A673 (cell line): ENCODE results near the gene AR. TPM values are rescaled to one million over a fixed set of nuclear protein-coding genes. Genes with fewer than 3 reads are reported as not detected.

ENCODE experiments used
- BruUV-seq: library from RNA; stranded (reverse); fragments of 400-500 nt; replicated peaks from 2 replicates; lab custom pipeline; 2021; lab: Mats Ljungman, UMichigan
- CTCF ChIA-PET: fragments of 300-600 bp; sonication (Branson Sonifier 250); formaldehyde crosslinking; loops from one replicate; lab custom pipeline; 2022; ENCODE audit warnings: antibody characterized with exemption; lab: Charles Lee
- POLR2A ChIA-PET: fragments of 300-600 bp; sonication (Branson Sonifier 250); formaldehyde crosslinking; loops from one replicate; lab custom pipeline; 2022; ENCODE audit warnings: antibody characterized with exemption; ENCODE audit not compliant: low non-redundant PET; lab: Charles Lee
- DNase-seq: peaks from one replicate; pipeline ENCODE4 v3.0.0-alpha.2; 2015; ENCODE audit warnings: low spot score
- H3K27ac ChIP-seq: fragments of 200-600 bp; sonication (generic); 2 replicates; pipeline ENCODE4 v1.5.1; 2016; ENCODE audit warnings: mixed run types, low read depth, mild to moderate bottlenecking, mixed read lengths, antibody characterized with exemption, low read length; ENCODE audit not compliant: poor library complexity, severe bottlenecking
- H3K27me3 ChIP-seq: fragments of 200-600 bp; sonication (generic); replicated peaks from 2 replicates; pipeline ENCODE4 v1.6.1; 2017; ENCODE audit warnings: mixed run types, low read depth, mild to moderate bottlenecking, mixed read lengths, antibody characterized with exemption, low read length; ENCODE audit not compliant: insufficient read depth, poor library complexity
- H3K36me3 ChIP-seq: fragments of 200-600 bp; sonication (generic); 2 replicates; pipeline ENCODE4 v1.6.1; 2016; ENCODE audit warnings: mixed run types, mild to moderate bottlenecking, mixed read lengths, antibody characterized with exemption, low read length; ENCODE audit not compliant: insufficient read depth, poor library complexity, severe bottlenecking
- H3K4me1 ChIP-seq: fragments of 200-600 bp; sonication (generic); 2 replicates; pipeline ENCODE4 v1.6.1; 2017; ENCODE audit warnings: mixed run types, mild to moderate bottlenecking, mixed read lengths, antibody characterized with exemption, low read length; ENCODE audit not compliant: insufficient read depth, poor library complexity, severe bottlenecking
- H3K4me3 ChIP-seq: fragments of 200-600 bp; sonication (generic); 2 replicates; pipeline ENCODE4 v1.5.1; 2016; ENCODE audit warnings: low read depth, mixed run types, mild to moderate bottlenecking, mixed read lengths, low read length; ENCODE audit not compliant: poor library complexity, severe bottlenecking
- H3K9me3 ChIP-seq: fragments of 200-600 bp; sonication (generic); 2 replicates; pipeline ENCODE4 v1.6.1; 2016; ENCODE audit warnings: mixed run types, low read depth, mild to moderate bottlenecking, mixed read lengths, antibody characterized with exemption, low read length; ENCODE audit not compliant: poor library complexity, severe bottlenecking
- EZH2 ChIP-seq: fragments of 200-600 bp; sonication (generic); IDR thresholded peaks from 2 replicates; pipeline ENCODE4 v1.6.1; 2017; ENCODE audit warnings: borderline replicate concordance, low read depth, mild to moderate bottlenecking, mixed read lengths, antibody characterized with exemption, low read length; ENCODE audit not compliant: poor library complexity, severe bottlenecking
- intact Hi-C: fragments of 100-400 bp; cut with micrococcal nuclease; formaldehyde crosslinking; loops from one replicate; pipeline ENCODE4 v1.10.0; 2022; ENCODE audit not compliant: unreplicated experiment
- total RNA-seq: library from RNA; stranded (reverse); gene quantifications from 2 replicates; pipeline ENCODE4 v1.2.3, GENCODE V29; 2021
- TF ChIP-seq, protein P1 (sequence below): fragments of 300-800, 200-600 bp; sonication (generic); conservative IDR thresholded peaks from 2 replicates; pipeline ENCODE4 v1.5.1; 2017; ENCODE audit warnings: low read depth, mild to moderate bottlenecking, antibody characterized with exemption, low read length, moderate library complexity, mixed read lengths

AR gene
- total RNA-seq, 1 experiment from 2014 or later: 0.11 TPM

DNA sequence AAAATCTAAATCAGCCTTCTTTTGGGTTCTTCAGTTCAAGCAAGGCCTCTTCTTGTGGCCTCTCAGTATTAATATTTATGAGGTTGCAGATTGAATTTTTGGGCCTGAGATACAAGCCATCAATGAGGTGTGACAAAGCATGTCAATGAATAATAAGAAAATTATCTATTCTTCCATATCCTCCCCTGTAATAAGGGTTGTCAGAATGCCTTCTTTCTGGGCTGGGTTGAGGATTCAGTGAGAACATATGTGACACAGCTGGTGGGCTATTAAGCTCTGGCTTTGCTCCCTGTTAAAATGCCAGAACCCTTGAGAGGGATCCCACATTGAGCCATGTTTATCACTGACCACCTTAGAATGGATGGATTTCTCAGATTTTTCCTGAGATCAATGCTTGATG, 187.2 kb downstream of the AR start:
- BruUV-seq: no TSS peak
- intact Hi-C loops: no loop called here
- POLR2A ChIA-PET: no interaction called here
- CTCF ChIA-PET: no interaction called here
- H3K36me3 ChIP-seq: no peaks in the 10 kb centered on the region
- H3K27me3 ChIP-seq: no peaks in the 10 kb centered on the region
- H3K4me1 ChIP-seq: no peaks in the 10 kb centered on the region
- no peak overlapping the region for H3K27ac ChIP-seq
- TF ChIP-seq, protein P1, sequence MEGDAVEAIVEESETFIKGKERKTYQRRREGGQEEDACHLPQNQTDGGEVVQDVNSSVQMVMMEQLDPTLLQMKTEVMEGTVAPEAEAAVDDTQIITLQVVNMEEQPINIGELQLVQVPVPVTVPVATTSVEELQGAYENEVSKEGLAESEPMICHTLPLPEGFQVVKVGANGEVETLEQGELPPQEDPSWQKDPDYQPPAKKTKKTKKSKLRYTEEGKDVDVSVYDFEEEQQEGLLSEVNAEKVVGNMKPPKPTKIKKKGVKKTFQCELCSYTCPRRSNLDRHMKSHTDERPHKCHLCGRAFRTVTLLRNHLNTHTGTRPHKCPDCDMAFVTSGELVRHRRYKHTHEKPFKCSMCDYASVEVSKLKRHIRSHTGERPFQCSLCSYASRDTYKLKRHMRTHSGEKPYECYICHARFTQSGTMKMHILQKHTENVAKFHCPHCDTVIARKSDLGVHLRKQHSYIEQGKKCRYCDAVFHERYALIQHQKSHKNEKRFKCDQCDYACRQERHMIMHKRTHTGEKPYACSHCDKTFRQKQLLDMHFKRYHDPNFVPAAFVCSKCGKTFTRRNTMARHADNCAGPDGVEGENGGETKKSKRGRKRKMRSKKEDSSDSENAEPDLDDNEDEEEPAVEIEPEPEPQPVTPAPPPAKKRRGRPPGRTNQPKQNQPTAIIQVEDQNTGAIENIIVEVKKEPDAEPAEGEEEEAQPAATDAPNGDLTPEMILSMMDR: no peak
- TF ChIP-seq EZH2: no peak
- H3K4me3 ChIP-seq: no peak overlapping the region
- no peaks in the 10 kb centered on the region for H3K9me3 ChIP-seq
- no peak for DNase-seq

DNA sequence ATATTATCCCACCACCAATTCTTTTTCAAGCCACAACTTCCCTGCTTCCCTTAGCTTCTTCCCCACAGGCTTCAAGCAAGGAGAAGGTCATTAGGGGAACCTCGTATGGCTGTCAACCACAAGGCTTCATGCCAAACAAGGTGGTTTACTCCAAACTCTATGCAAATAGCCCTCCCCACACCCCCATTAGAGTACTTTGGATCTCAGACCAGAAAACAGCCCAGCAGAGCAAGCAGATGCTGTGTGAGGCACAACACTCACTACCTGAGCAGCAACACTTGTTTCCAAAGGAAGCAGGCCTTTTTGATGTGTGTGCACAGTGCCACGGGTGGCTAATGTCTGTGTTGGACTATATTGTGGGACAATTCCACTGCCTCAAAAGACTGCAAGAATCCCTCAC, 189.0 kb downstream of the AR start:
- Histone ChIP-seq H3K9me3 (no peaks in the 10 kb centered on the region), H3K4me1 (no peaks in the 10 kb centered on the region), H3K36me3 (no peaks in the 10 kb centered on the region), H3K4me3 (no peak overlapping the region), H3K27ac (no peak overlapping the region), H3K27me3 (no peaks in the 10 kb centered on the region)
- intact Hi-C loops: no loop called here
- no peak for DNase-seq
- BruUV-seq: no TSS peak
- no peak for TF ChIP-seq EZH2
- TF ChIP-seq, protein P1: no peak
- ChIA-PET POLR2A (no interaction called here), CTCF (no interaction called here)

GRCh38 chrX:67734111-67734753, 190.4 kb downstream of the AR start:
- no peak for DNase-seq
- no TSS peak for BruUV-seq
- H3K36me3 ChIP-seq: no peaks in the 10 kb centered on the region
- no peak overlapping the region for H3K4me3 ChIP-seq
- no peaks in the 10 kb centered on the region for H3K4me1 ChIP-seq
- TF ChIP-seq, protein P1: no peak
- no peak for TF ChIP-seq EZH2
- no peaks in the 10 kb centered on the region for H3K27me3 ChIP-seq
- H3K9me3 ChIP-seq: no peaks in the 10 kb centered on the region
- CTCF ChIA-PET: no interaction called here
- POLR2A ChIA-PET: no interaction called here
- intact Hi-C loops: no loop called here
- H3K27ac ChIP-seq: no peak overlapping the region
